Glutamatergic neuron (in vitro differentiated cells): ENCODE results near the gene RNF141. TPM values are rescaled to one million over a fixed set of nuclear protein-coding genes. Genes with fewer than 3 reads are reported as not detected.

Source experiments
- DNase-seq: peaks from one replicate; pipeline ENCODE4 v3.0.0; 2022
- H3K27ac Mint-ChIP-seq: one replicate; pipeline ENCODE4 v1.8.0; 2020; ENCODE audit warnings: mild to moderate bottlenecking, mixed read lengths, inconsistent platforms; ENCODE audit not compliant: unreplicated experiment
- H3K27me3 Mint-ChIP-seq: one replicate; pipeline ENCODE4 v1.8.0; 2020; ENCODE audit warnings: mild to moderate bottlenecking, moderate library complexity, mixed read lengths, inconsistent platforms; ENCODE audit not compliant: unreplicated experiment
- H3K36me3 Mint-ChIP-seq: one replicate; pipeline ENCODE4 v1.8.0; 2020; ENCODE audit warnings: mild to moderate bottlenecking, mixed read lengths, inconsistent platforms; ENCODE audit not compliant: unreplicated experiment
- H3K4me1 Mint-ChIP-seq: one replicate; pipeline ENCODE4 v1.8.0; 2020; ENCODE audit warnings: mild to moderate bottlenecking, low read depth, mixed read lengths, inconsistent platforms; ENCODE audit not compliant: unreplicated experiment
- H3K4me3 Mint-ChIP-seq: one replicate; pipeline ENCODE4 v1.8.0; 2020; ENCODE audit warnings: mild to moderate bottlenecking, mixed read lengths, inconsistent platforms; ENCODE audit not compliant: unreplicated experiment
- H3K9me3 Mint-ChIP-seq: one replicate; pipeline ENCODE4 v1.8.0; 2020; ENCODE audit warnings: mild to moderate bottlenecking, moderate library complexity, mixed read lengths, inconsistent platforms; ENCODE audit not compliant: unreplicated experiment
- total RNA-seq: library from RNA; stranded (reverse); fragmentation: NEBNext Ultra II Directional; extraction: Animal tissue kit (Norgen Biotek cat#: 25700); gene quantifications from one replicate; pipeline ENCODE4 v1.2.1, GENCODE V29; 2021; ENCODE audit not compliant: unreplicated experiment
- TF ChIP-seq, protein P1 (sequence below): fragments of 200-600 bp; sonication (generic); IDR thresholded peaks from one replicate; pipeline ENCODE4 v1.5.0; 2021; ENCODE audit not compliant: partially characterized antibody, unreplicated experiment

RNF141 gene
- total RNA-seq, 1 donor from 2014 or later: 14.2 TPM

DNA sequence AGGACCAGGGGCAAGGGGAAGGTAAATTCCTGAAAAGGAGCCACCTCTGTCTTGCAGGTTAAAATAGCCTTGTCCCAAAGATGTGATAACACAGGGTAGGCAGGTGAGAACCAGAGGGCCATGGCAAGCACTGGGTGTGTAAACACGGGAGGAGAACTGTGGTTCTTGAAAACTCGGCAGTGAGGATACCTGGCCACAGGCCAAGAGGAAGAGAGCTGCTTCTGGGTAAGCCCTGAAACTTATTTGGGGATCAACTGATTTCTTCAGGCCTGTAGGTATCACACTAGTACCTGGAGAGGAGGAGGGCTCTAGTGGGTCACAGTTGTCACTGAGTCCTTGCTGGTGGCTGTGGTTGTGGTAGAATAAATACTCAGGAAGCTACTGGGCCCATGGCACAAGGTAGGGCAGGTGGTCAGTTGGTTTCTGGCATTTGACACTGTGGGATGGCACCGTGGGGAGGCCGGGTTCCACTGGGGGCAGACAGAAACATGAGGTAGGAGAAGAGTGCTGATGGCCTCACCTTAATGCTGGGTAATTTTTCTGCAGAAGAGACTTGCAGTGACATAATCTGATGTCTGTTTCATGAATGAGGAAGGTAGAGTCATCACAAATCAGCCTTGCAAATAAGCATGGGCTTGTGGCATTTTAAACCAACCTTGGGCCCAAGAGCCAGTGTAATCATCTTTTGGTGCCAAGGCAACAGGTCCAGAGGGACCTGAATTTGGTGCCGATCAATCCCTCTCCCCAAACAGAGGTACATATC lies 63.9 kb downstream of the RNF141 start:
- DNase-seq: no peak
- Mint-ChIP-seq H3K36me3 (peaks cover 6% of the 10 kb centered on the region), H3K4me3 (no peak overlapping the region), H3K4me1 (peaks cover 4% of the 10 kb centered on the region), H3K27me3 (peaks cover 8% of the 10 kb centered on the region), H3K27ac (no peak overlapping the region), H3K9me3 (no peaks in the 10 kb centered on the region)
- TF ChIP-seq, protein P1, sequence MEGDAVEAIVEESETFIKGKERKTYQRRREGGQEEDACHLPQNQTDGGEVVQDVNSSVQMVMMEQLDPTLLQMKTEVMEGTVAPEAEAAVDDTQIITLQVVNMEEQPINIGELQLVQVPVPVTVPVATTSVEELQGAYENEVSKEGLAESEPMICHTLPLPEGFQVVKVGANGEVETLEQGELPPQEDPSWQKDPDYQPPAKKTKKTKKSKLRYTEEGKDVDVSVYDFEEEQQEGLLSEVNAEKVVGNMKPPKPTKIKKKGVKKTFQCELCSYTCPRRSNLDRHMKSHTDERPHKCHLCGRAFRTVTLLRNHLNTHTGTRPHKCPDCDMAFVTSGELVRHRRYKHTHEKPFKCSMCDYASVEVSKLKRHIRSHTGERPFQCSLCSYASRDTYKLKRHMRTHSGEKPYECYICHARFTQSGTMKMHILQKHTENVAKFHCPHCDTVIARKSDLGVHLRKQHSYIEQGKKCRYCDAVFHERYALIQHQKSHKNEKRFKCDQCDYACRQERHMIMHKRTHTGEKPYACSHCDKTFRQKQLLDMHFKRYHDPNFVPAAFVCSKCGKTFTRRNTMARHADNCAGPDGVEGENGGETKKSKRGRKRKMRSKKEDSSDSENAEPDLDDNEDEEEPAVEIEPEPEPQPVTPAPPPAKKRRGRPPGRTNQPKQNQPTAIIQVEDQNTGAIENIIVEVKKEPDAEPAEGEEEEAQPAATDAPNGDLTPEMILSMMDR: no peak

DNA sequence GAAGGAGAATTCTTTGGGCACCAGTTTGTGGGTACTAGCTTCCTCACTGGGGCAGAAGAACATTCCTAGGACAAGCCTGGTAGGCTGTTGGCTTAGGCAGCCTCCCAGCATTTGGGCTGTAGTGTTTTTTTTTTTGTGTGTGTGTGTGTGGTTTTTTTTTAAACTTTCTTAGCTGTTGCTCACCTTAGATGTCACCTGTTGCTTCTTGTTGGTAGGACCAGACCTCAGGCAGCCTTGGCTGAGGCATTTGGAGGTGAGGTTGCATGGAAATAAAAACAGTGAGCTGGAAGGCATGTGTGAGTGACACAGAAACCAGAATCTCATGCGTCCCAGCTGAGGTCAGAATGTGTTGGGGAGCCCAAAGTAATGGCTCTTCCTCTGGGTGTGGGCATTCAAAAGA lies 64.6 kb downstream of the RNF141 start:
- Mint-ChIP-seq H3K36me3 (peaks cover 6% of the 10 kb centered on the region), H3K9me3 (no peaks in the 10 kb centered on the region), H3K4me3 (no peak overlapping the region), H3K4me1 (peaks cover 1% of the 10 kb centered on the region), H3K27ac (no peak overlapping the region), H3K27me3 (peaks cover 8% of the 10 kb centered on the region)
- DNase-seq: no peak
- TF ChIP-seq, protein P1: no peak

- Mint-ChIP-seq H3K27me3 (peaks cover 7% of the 10 kb centered on the region), H3K36me3 (peaks cover 6% of the 10 kb centered on the region), H3K9me3 (no peaks in the 10 kb centered on the region), H3K4me3 (no peak overlapping the region), H3K27ac (no peak overlapping the region), H3K4me1 (no peaks in the 10 kb centered on the region)
- TF ChIP-seq, protein P1: no peak
- DNase-seq: no peak
Observed at GRCh38 chr11:10474551-10474950, 66.4 kb downstream of the RNF141 start.

DNA sequence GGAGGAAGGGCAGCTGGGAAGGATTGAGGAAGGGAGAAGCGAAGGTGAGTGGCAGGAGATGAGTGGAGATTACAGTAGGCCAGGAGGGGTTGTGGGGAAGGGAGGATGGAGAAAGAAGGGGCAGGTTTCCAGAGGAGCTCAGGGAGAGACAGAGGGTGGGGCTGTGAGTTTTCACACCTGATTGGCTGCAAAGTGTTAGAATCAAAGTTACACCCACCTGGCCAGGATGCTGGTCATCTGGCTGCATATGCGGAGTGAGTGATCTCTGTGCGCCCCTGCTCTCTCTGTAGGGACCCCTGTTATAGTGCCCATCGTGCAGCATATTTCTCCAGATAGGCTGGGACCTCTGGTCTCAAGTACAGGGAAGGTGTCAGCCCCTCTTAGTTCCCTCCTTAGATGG lies 67.6 kb downstream of the RNF141 start:
- Mint-ChIP-seq H3K4me3 (no peak overlapping the region), H3K36me3 (peaks cover 17% of the 10 kb centered on the region), H3K9me3 (peaks cover 3% of the 10 kb centered on the region), H3K4me1 (no peaks in the 10 kb centered on the region), H3K27me3 (peaks cover 7% of the 10 kb centered on the region), H3K27ac (no peak overlapping the region)
- DNase-seq: no peak
- TF ChIP-seq, protein P1: no peak

DNA sequence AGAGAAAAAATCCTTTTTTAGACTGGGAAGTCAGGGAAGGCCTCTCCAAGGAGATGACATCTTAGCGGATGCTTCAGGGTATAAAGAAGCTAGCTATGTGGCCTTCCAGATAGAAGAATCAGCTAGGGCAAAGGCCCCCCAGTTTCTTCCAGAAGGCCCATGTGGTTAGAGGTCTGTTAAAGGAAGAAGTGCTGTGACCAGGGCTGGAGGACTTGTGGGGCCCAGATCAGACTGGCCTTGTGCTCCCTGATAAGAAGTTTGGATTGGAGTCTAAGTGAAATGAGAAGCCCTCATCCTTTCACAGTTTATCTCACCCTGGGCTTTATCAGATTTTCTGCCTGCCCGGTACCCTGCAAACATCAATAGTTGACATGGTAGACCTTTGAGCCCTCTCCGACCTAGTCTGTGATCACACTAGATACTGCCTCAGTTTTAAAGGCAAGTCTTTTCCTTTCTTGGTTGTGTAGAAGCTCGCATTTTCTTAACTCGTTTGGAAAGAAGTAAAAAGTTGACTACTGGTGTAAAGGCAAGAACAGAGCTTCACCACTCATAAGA lies 78.2 kb downstream of the RNF141 start:
- H3K36me3 Mint-ChIP-seq: peaks cover 6% of the 10 kb centered on the region
- H3K4me3 Mint-ChIP-seq: no peak overlapping the region
- H3K27ac Mint-ChIP-seq: no peak overlapping the region
- peaks cover 3% of the 10 kb centered on the region for H3K9me3 Mint-ChIP-seq
- TF ChIP-seq, protein P1: no peak
- peaks cover 6% of the 10 kb centered on the region for H3K4me1 Mint-ChIP-seq
- no peak for DNase-seq
- no peaks in the 10 kb centered on the region for H3K27me3 Mint-ChIP-seq
